Spleen (tissue), 7 donors: ENCODE data around the gene STAC3.

Experiments
- POLR2A ChIP-seq, 3 donors: fragments of 450-650 bp; IDR thresholded peaks; one replicate each; pipeline ENCODE4 v1.5.1; 2017; ENCODE audit warnings: antibody characterized with exemption in 3 of 3, mild to moderate bottlenecking in 1 of 3
- POLR2AphosphoS5 ChIP-seq, 3 donors: sonication (generic); formaldehyde crosslinking; IDR thresholded peaks; one replicate each; pipeline ENCODE4 v1.5.1; 2017; ENCODE audit warnings: antibody characterized with exemption in 3 of 3
- TF ChIP-seq, protein P1 (sequence below), 11 experiments: fragments of 200-600 bp in 7 of 11; fragments of 450-650 bp in 4 of 11; sonication (generic) in 4 of 11; IDR thresholded peaks in 8 of 11; conservative IDR thresholded peaks in 3 of 11; 1 replicate in 7 of 11; 2 replicates in 4 of 11; pipeline versions ENCODE4 v1.4.0 to v1.8.0; 2016 to 2021; ENCODE audit warnings: antibody characterized with exemption in 11 of 11, inconsistent platforms in 4 of 11, mild to moderate bottlenecking in 1 of 11
- donor health status: DM: no; HTN: no; CAD: no; lungs with moderate emphysema.
- donor health status: DM: no; HTN: no; CAD: no.
- donor health status: DM: no; HTN: no; CAD: no.

GRCh38 chr12:57234233-57234570 lies 16.8 kb downstream of the STAC3 start:
- TF ChIP-seq, protein P1, sequence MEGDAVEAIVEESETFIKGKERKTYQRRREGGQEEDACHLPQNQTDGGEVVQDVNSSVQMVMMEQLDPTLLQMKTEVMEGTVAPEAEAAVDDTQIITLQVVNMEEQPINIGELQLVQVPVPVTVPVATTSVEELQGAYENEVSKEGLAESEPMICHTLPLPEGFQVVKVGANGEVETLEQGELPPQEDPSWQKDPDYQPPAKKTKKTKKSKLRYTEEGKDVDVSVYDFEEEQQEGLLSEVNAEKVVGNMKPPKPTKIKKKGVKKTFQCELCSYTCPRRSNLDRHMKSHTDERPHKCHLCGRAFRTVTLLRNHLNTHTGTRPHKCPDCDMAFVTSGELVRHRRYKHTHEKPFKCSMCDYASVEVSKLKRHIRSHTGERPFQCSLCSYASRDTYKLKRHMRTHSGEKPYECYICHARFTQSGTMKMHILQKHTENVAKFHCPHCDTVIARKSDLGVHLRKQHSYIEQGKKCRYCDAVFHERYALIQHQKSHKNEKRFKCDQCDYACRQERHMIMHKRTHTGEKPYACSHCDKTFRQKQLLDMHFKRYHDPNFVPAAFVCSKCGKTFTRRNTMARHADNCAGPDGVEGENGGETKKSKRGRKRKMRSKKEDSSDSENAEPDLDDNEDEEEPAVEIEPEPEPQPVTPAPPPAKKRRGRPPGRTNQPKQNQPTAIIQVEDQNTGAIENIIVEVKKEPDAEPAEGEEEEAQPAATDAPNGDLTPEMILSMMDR (IDR thresholded peaks at IDR 0.05 in 8 of 11, conservative IDR thresholded peaks at IDR 0.05 in 3 of 11) = no peak
- no peak for TF ChIP-seq POLR2AphosphoS5 (IDR thresholded peaks at IDR 0.05)
- TF ChIP-seq POLR2A (IDR thresholded peaks at IDR 0.05) = no peak
